BE2C (cell line): Measurements from ENCODE around the gene PUS3.

Source experiments
- DNase-seq: peaks from one replicate; pipeline ENCODE4 v3.0.0-alpha.2; 2020
- H3K27me3 ChIP-seq: fragments of 250-450 bp; sonication (Bioruptor Pico); 2 replicates; pipeline ENCODE4 v1.5.1; 2020; ENCODE audit warnings: mild to moderate bottlenecking
- H3K36me3 ChIP-seq: fragments of 250-450 bp; sonication (Bioruptor Pico); 2 replicates; pipeline ENCODE4 v1.5.1; 2020; ENCODE audit warnings: mild to moderate bottlenecking
- H3K4me1 ChIP-seq: fragments of 250-450 bp; sonication (Bioruptor Pico); 2 replicates; pipeline ENCODE4 v1.5.1; 2020
- H3K4me3 ChIP-seq: 2 replicates; pipeline ENCODE4 v1.5.1; 2011; ENCODE audit warnings: low read depth, low read length
- H3K9me3 ChIP-seq: fragments of 250-450 bp; sonication (Bioruptor Pico); 2 replicates; pipeline ENCODE4 v1.5.1; 2020
- TF ChIP-seq, protein P1 (sequence below): IDR thresholded peaks from 2 replicates; pipeline ENCODE4 v1.5.1; 2012; ENCODE audit warnings: mild to moderate bottlenecking, low read depth, low read length

Gene PUS3

GRCh38 chr11:125949271-125950177 lies 46.5 kb upstream of the PUS3 start:
- no peaks in the 10 kb centered on the region for H3K27me3 ChIP-seq
- no peak for DNase-seq
- H3K36me3 ChIP-seq, result peaks cover 13% of the 10 kb centered on the region
- H3K4me3 ChIP-seq, result no peak overlapping the region
- H3K9me3 ChIP-seq, result no peaks in the 10 kb centered on the region
- TF ChIP-seq, protein P1, sequence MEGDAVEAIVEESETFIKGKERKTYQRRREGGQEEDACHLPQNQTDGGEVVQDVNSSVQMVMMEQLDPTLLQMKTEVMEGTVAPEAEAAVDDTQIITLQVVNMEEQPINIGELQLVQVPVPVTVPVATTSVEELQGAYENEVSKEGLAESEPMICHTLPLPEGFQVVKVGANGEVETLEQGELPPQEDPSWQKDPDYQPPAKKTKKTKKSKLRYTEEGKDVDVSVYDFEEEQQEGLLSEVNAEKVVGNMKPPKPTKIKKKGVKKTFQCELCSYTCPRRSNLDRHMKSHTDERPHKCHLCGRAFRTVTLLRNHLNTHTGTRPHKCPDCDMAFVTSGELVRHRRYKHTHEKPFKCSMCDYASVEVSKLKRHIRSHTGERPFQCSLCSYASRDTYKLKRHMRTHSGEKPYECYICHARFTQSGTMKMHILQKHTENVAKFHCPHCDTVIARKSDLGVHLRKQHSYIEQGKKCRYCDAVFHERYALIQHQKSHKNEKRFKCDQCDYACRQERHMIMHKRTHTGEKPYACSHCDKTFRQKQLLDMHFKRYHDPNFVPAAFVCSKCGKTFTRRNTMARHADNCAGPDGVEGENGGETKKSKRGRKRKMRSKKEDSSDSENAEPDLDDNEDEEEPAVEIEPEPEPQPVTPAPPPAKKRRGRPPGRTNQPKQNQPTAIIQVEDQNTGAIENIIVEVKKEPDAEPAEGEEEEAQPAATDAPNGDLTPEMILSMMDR, result no peak
- H3K4me1 ChIP-seq, result peaks cover 33% of the 10 kb centered on the region

- no peaks in the 10 kb centered on the region for H3K9me3 ChIP-seq
- DNase-seq, result no peak
- peaks cover 7% of the 10 kb centered on the region for H3K36me3 ChIP-seq
- TF ChIP-seq, protein P1, result no peak
- peaks cover 27% of the 10 kb centered on the region for H3K4me1 ChIP-seq
- H3K27me3 ChIP-seq, result no peaks in the 10 kb centered on the region
- H3K4me3 ChIP-seq, result no peak overlapping the region
Measured at GRCh38 chr11:125948278-125949051, 45.5 kb upstream of the PUS3 start.

- TF ChIP-seq, protein P1, result no peak
- no peak overlapping the region for H3K4me3 ChIP-seq
- no peaks in the 10 kb centered on the region for H3K9me3 ChIP-seq
- H3K36me3 ChIP-seq, result peaks cover 6% of the 10 kb centered on the region; the same call in 1 of the 2 replicates
- H3K4me1 ChIP-seq, result peaks cover 21% of the 10 kb centered on the region
- H3K27me3 ChIP-seq, result no peaks in the 10 kb centered on the region
- no peak for DNase-seq
Measured at GRCh38 chr11:125947419-125948277, 44.6 kb upstream of the PUS3 start.

DNA sequence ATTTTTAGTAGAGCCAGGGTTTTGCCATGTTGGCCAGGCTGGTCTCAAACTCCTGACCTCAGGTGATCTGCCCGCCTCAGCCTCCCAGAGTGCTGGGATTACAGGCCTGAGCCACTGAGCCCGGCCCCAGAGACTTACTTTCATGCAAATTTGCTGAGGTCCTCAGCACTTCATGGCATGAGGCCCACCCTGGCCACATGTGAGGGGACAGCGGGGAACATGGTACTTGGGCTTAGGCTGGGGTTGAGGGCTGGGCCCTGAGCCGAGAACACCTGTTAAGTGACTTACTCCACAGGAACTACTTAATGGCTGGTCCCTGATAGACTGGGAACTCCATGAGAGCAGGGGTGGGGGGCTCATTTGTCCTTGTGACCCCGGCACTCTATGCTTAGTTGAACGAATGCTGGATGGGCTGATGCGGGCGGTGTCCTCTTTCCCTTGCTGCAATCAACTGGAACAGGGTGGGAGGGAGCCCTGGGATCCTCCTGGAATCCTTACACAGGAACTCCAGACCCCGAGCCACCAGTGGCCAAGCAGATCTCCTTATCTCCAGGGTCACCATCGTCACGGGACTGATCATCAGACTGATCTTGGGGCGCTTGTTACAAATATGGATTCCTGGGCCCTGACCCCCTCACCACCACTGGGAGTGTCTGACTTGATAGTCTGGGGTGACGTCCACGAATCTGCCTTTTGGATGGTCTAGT lies 43.9 kb upstream of the PUS3 start:
- DNase-seq, result no peak
- TF ChIP-seq, protein P1, result no peak
- Histone ChIP-seq H3K36me3 (peaks cover 6% of the 10 kb centered on the region; the same call in 1 of the 2 replicates), H3K4me1 (peaks cover 16% of the 10 kb centered on the region), H3K4me3 (no peak overlapping the region), H3K27me3 (no peaks in the 10 kb centered on the region), H3K9me3 (no peaks in the 10 kb centered on the region)

DNA sequence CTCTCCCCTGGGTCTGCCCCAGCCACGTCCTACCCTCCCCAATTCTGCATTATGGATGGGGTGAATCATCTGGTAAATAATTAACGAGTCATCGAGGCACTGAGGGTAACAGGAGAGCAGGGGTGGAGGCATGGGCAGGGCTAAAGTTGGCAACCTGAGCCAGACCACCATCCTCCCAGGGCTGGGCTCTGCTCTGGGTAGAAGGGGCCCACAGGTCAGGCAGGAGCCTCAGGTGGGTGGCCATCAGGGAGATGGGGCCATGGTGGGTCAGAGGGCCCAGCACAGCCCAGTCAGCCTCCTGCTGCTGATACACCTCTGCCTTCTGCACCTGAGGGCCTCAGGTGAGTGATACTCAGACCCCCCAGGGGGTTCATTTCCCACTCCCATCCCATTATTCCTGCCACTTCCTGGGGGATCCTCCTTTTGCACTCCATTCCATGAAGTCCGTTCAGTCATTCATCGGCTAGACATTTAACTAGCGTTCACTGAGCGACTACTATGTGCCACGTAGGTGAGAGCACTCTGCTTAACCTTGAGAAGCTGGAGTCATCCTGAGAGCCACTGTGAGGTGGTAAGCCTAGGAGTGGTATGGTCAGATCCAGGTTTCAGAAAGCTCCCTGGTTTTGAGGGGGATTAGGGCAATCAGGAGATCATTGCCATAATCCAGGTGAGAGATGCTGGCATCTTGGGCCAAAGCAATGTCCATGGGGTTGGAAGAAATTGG lies 43.0 kb upstream of the PUS3 start, which contains the start of gene VSIG10L2:
Gene VSIG10L2, plus strand, starts transcription at position 248 of the 724 bp plus-strand sequence. Its CDS starts 12 bp downstream, at position 260.
- H3K9me3 ChIP-seq, result no peaks in the 10 kb centered on the region
- H3K4me1 ChIP-seq, result peaks cover 7% of the 10 kb centered on the region
- no peak for DNase-seq
- H3K27me3 ChIP-seq, result no peaks in the 10 kb centered on the region
- no peak within 1 kb of the TSS for H3K4me3 ChIP-seq
- peaks cover 6% of the 10 kb centered on the region; the same call in 1 of the 2 replicates for H3K36me3 ChIP-seq
- TF ChIP-seq, protein P1, result no peak
